Kidney epithelial cell (primary cell): Measurements from ENCODE around the gene LIPG. TPM values are rescaled to one million over a fixed set of nuclear protein-coding genes. Genes with fewer than 3 reads are reported as not detected.

Source experiments
- DNase-seq: peaks from one replicate; pipeline ENCODE4 v3.0.0-alpha.2; 2010; ENCODE audit warnings: low read depth
- H3K27me3 ChIP-seq: 2 replicates; pipeline ENCODE4 v1.6.0; 2011; ENCODE audit warnings: low read length; ENCODE audit not compliant: control insufficient read depth, insufficient read depth
- H3K36me3 ChIP-seq: 2 replicates; pipeline ENCODE4 v1.5.1; 2011; ENCODE audit warnings: low read length; ENCODE audit not compliant: control insufficient read depth, insufficient read depth
- H3K4me3 ChIP-seq: 2 replicates; pipeline ENCODE4 v1.5.1; 2011; ENCODE audit warnings: low read depth, mild to moderate bottlenecking, control low read depth, low read length
- total RNA-seq: library from RNA; depleted of rRNA; stranded (reverse); fragments of >200 nt; gene quantifications from 2 replicates; pipeline ENCODE4 v1.2.3, GENCODE V29; 2015
- TF ChIP-seq, protein P1 (sequence below): IDR thresholded peaks from 2 replicates; pipeline ENCODE4 v1.5.1; 2011; ENCODE audit warnings: mild to moderate bottlenecking, moderate library complexity, low read length, control low read depth, inconsistent platforms; ENCODE audit not compliant: insufficient read depth, poor library complexity, severe bottlenecking

The LIPG gene
- total RNA-seq, 1 donor from 2014 or later = 196 TPM

DNA sequence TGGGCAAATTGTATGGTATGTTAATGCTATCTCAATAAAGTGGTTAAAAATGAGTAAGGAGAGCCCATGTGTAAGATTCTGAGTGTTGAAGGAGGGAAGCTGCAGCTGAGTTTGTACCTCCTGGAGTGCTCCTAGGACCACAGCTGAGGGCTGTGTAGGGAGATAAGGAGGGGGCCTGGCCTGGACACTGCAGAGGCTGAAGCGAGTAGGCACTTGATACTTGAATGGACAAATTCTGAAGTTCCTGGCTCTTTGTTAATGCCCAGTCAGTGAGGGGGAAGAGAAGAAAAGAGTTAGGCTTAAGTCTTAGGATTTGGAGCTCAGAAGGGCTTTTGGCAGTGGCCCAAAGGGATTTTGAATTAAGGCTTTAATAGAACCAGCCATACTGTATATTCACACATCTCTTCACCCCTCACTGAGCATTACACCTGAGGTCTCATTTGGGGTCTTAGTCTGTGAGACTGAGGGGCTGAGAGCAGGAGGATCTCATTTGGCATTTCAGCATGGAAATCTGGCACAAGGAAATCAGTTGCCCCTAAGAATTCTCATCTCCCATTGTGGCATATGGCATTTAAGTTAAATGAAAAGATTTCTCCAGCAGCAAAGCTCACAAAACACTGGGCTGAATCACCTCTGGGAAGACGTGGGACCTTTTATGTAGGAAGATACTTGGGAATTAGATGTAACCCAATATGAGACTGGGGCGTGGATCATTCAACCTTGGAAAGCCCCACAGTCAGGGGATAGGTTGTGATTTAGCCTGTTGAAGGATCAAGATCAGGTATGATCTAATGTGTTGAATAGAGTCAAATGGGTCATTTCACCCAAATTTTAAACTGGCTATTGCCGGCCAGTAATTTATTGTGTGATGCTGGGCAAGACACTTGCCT is 46.8 kb downstream of the LIPG start:
- H3K36me3 ChIP-seq = no peaks in the 10 kb centered on the region
- no peak for DNase-seq
- H3K4me3 ChIP-seq = no peak overlapping the region
- TF ChIP-seq, protein P1, sequence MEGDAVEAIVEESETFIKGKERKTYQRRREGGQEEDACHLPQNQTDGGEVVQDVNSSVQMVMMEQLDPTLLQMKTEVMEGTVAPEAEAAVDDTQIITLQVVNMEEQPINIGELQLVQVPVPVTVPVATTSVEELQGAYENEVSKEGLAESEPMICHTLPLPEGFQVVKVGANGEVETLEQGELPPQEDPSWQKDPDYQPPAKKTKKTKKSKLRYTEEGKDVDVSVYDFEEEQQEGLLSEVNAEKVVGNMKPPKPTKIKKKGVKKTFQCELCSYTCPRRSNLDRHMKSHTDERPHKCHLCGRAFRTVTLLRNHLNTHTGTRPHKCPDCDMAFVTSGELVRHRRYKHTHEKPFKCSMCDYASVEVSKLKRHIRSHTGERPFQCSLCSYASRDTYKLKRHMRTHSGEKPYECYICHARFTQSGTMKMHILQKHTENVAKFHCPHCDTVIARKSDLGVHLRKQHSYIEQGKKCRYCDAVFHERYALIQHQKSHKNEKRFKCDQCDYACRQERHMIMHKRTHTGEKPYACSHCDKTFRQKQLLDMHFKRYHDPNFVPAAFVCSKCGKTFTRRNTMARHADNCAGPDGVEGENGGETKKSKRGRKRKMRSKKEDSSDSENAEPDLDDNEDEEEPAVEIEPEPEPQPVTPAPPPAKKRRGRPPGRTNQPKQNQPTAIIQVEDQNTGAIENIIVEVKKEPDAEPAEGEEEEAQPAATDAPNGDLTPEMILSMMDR = no peak
- H3K27me3 ChIP-seq = no peaks in the 10 kb centered on the region

DNA sequence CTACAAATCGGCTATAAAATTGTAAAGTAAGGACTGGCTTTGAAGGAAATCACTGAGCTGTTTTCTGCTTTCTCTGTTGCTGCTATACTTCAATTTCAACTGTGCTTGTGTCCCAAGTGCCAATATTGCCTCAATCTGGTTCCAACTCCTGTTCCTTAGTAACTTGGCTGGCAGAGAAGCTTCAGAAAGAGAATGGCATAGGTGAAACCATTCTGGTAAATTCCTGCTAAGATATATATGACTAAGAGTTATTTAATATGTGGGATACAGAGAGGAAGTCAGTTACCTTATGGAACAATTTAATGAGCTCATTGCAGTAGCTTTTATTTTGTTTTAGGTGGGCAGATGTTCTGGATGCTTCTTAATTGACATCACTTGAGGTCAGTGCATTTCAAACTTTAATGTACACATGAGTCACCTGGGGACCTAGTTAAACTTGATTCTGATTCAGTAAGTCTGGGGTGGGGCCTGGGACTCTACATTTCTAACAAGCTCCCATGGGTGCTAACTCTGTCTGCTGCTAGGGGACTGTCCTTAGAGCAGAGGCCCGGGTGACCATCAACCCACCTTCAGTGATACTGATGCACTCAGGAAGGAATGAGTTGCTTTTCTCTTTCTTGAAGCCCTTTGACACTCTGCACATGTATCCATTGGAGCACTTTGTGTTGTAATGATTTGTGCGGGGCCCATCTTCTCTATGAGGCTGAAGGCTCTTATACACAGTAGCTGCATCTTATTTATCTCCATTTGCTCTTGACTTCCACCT is 47.6 kb downstream of the LIPG start:
- TF ChIP-seq, protein P1 = no peak
- Histone ChIP-seq H3K27me3 (no peaks in the 10 kb centered on the region), H3K36me3 (no peaks in the 10 kb centered on the region), H3K4me3 (no peak overlapping the region)
- DNase-seq = no peak

DNA sequence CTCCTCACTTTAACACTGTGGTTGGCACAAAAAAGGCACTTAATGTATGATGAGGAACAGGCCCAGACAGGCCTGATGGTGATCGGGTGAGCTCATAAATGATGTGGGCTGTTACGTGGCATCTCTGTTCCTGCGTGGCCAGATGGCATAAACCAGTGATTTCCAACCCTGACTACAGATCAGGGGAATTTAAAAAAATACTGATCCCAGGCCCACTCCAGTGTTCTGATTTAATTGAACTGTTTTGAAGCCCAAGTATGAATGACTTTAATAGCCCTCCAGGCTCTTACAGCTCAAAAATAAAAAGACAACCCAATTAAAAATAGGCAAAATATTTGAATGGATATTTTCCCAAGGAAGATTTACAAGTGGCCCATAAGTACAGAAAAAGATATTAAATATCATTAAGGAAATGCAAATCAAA is 48.2 kb downstream of the LIPG start:
- Histone ChIP-seq H3K4me3 (no peak overlapping the region), H3K36me3 (no peaks in the 10 kb centered on the region), H3K27me3 (no peaks in the 10 kb centered on the region)
- no peak for DNase-seq
- TF ChIP-seq, protein P1 = no peak

DNA sequence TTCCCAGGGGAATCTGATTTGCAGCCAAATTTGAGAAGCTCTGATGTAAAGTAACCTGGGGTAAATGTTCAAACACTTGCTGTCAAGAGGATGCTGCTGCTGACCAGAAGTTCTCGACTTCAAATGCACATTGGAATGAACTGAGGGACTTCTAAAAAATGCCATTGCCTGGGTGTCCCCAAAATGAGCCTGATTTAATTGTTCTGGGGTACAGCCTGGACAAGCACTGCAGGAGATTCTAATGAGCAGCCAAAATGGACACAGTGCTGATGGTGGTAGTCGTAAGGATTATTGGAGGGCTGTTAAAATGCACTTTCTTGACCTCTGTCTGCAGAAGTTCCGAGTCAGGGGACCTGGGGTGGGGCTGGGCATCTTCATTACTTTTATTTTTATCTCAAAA is 49.5 kb downstream of the LIPG start:
- H3K36me3 ChIP-seq = no peaks in the 10 kb centered on the region
- no peak for DNase-seq
- TF ChIP-seq, protein P1 = no peak
- no peaks in the 10 kb centered on the region for H3K27me3 ChIP-seq
- H3K4me3 ChIP-seq = no peak overlapping the region

DNA sequence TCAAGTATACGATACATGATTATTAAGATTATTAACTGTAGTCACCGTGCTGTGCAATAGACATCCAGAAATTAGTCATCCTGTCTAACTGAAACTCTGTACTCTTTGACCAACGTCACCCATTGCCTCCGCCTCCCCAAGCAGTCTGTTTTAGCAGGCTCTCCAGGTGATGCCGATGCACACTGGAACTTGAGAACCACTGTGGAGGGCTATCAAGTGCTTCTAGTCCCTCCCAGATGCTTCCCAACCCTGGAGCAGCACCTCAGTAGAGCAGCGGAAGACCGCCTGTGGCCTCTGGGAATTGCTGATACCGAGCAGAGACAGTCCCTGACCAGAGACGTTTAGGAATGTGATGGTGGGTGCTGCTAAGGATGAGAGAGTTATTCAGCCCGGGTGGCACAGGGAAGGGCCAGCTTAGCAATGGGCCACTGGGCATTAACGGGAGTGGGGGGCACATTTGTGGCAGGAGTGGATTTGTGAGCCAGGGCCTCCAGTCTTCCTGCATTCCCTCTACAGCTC is 50.7 kb downstream of the LIPG start:
- DNase-seq = no peak
- Histone ChIP-seq H3K36me3 (no peaks in the 10 kb centered on the region), H3K4me3 (no peak overlapping the region), H3K27me3 (no peaks in the 10 kb centered on the region)
- TF ChIP-seq, protein P1 = no peak
